GM12878 (cell line): ENCODE results near the gene MYBPC1. TPM values are rescaled to one million over a fixed set of nuclear protein-coding genes. Genes with fewer than 3 reads are reported as not detected.

Experiments used
- ATAC-seq: fragments of 200-7000 bp; cut with Tn5 transposase; 3 replicates; pipeline ENCODE4 v1.9.1; 2020; ENCODE audit warnings: mild to moderate bottlenecking, moderate library complexity
- BruUV-seq: library from RNA; stranded (reverse); fragments of 400-500 nt; replicated peaks from 2 replicates; lab custom pipeline; 2021; lab: Mats Ljungman, UMichigan
- CTCF ChIA-PET: fragments of 300-600 bp; sonication (Branson Sonifier 250); formaldehyde crosslinking; extraction: SDS; loops from one replicate; lab custom pipeline; 2021; ENCODE audit warnings: inconsistent platforms; lab: Yijun Ruan, JAX
- POLR2A ChIA-PET: fragments of 350-600 bp; formaldehyde crosslinking; extraction: SDS; loops from one replicate; lab custom pipeline; 2021; ENCODE audit warnings: inconsistent platforms; lab: Charles Lee
- RAD21 ChIA-PET: fragments of 300-600 bp; sonication (Branson Sonifier 250); formaldehyde crosslinking; loops from one replicate; lab custom pipeline; 2023; ENCODE audit warnings: antibody characterized with exemption; ENCODE audit not compliant: unreplicated experiment; lab: Charles Lee
- SMC1A ChIA-PET: fragments of 300-600 bp; sonication (Branson Sonifier 250); formaldehyde crosslinking; loops from one replicate; lab custom pipeline; 2023; ENCODE audit not compliant: unreplicated experiment, uncharacterized antibody; lab: Charles Lee
- DNase-seq: peaks from one replicate; pipeline ENCODE4 v3.0.0-alpha.2; 2011; ENCODE audit warnings: low read depth, low spot score
- FAIRE-seq: peaks from 3 replicates; lab custom pipeline; 2011; peaks lifted over from hg19 to GRCh38; lab: Jason Lieb, UNC
- H2AFZ ChIP-seq: 2 replicates; pipeline ENCODE4 v1.6.0; 2011; ENCODE audit warnings: low read depth, low read length, control low read depth; ENCODE audit not compliant: control insufficient read depth
- H3K27ac ChIP-seq: 2 replicates; pipeline ENCODE4 v1.5.1; 2011; ENCODE audit warnings: control low read depth; ENCODE audit not compliant: control insufficient read depth, insufficient read depth
- H3K27me3 ChIP-seq, 2 experiments: replicated peaks in 1 of 2; 2 replicates each; pipeline versions ENCODE4 v1.6.0 to v1.6.1; 2011; ENCODE audit warnings: low read length in 1 of 2; ENCODE audit not compliant: control insufficient read depth in 2 of 2, insufficient read depth in 2 of 2
- H3K36me3 ChIP-seq, 2 experiments: 2 replicates each; pipeline ENCODE4 v1.5.1; 2011; ENCODE audit warnings: low read length in 1 of 2; ENCODE audit not compliant: control insufficient read depth in 2 of 2, insufficient read depth in 2 of 2
- H3K4me1 ChIP-seq: 2 replicates; pipeline ENCODE4 v1.6.1; 2011; ENCODE audit warnings: mild to moderate bottlenecking, low read length, moderate library complexity, mixed read lengths; ENCODE audit not compliant: control insufficient read depth, insufficient read depth
- H3K4me2 ChIP-seq: 2 replicates; pipeline ENCODE4 v1.6.0; 2011; ENCODE audit warnings: control low read depth; ENCODE audit not compliant: control insufficient read depth, insufficient read depth
- H3K4me3 ChIP-seq: fragments of 200-600 bp; sonication (generic); 2 replicates; pipeline ENCODE4 v1.5.1; 2016
- H3K79me2 ChIP-seq: 2 replicates; pipeline ENCODE4 v1.6.0; 2011; ENCODE audit warnings: low read length; ENCODE audit not compliant: control insufficient read depth, insufficient read depth
- H3K9ac ChIP-seq: 2 replicates; pipeline ENCODE4 v1.8.0; 2011; ENCODE audit warnings: low read length, control low read depth, mixed read lengths; ENCODE audit not compliant: control insufficient read depth, insufficient read depth
- H3K9me3 ChIP-seq: replicated peaks from 3 replicates; pipeline ENCODE4 v1.5.1; 2011; ENCODE audit warnings: mild to moderate bottlenecking, low read length; ENCODE audit not compliant: control insufficient read depth, insufficient read depth
- H4K20me1 ChIP-seq: 2 replicates; pipeline ENCODE4 v1.6.0; 2011; ENCODE audit not compliant: control insufficient read depth, insufficient read depth
- BMI1 ChIP-seq: fragments of 450-650 bp; IDR thresholded peaks from 2 replicates; pipeline ENCODE4 v1.6.1; 2016; ENCODE audit warnings: mild to moderate bottlenecking, moderate library complexity, borderline replicate concordance
- CHD2 ChIP-seq: IDR thresholded peaks from 2 replicates; pipeline ENCODE4 v1.6.1; 2011; ENCODE audit warnings: low read depth, low read length, improper control_type of control experiment, borderline replicate concordance
- NR2C1 ChIP-seq: fragments of 450-650 bp; IDR thresholded peaks from 2 replicates; pipeline ENCODE4 v1.6.1; 2017; ENCODE audit warnings: antibody characterized with exemption, mild to moderate bottlenecking, moderate library complexity
- SMAD5 ChIP-seq: IDR thresholded peaks from 2 replicates; pipeline ENCODE4 v1.6.1; 2016; ENCODE audit warnings: antibody characterized with exemption, low read depth
- WGBS: methylation state at CpG from one replicate; pipeline ENCODE4 v1.1.6; 2016; ENCODE audit warnings: low lambda C conversion rate; ENCODE audit not compliant: insufficient replicate concordance, insufficient coverage; ENCODE audit errors: missing lambda C conversion rate; 5-methylcytosine and 5-hydroxymethylcytosine counted together
- in situ Hi-C: fragments of 300-500 bp; cut with MboI; formaldehyde crosslinking; loops from 9 replicates; pipeline ENCODE4 v1.14.3; 2018; ENCODE audit warnings: mixed read lengths
- intact Hi-C: fragments of 100-400 bp; cut with micrococcal nuclease; formaldehyde crosslinking; loops from one replicate; pipeline ENCODE4 v1.14.2; 2022; ENCODE audit not compliant: unreplicated experiment
- polyA plus RNA-seq, 11 experiments: library from polyadenylated mRNA; depleted of rRNA in 4 of 11; unstranded in 6 of 11; stranded (reverse) in 5 of 11; fragments of >200 nt; fragmentation: Nextera tagmentation in 4 of 11; fragmentation: Illumina TruSeq in 1 of 11; extraction: Ambion mirVana in 4 of 11; extraction: Trizol in 1 of 11; gene quantifications; 1 replicate in 1 of 11; 2 replicates in 10 of 11; pipeline versions ENCODE4 v1.2.1 to v1.2.3, GENCODE V29; 2011 to 2016; ENCODE audit warnings: inconsistent platforms in 2 of 11, missing spikeins in 2 of 11, low read depth in 1 of 11
- total RNA-seq, 4 experiments: library from RNA; depleted of rRNA in 3 of 4; stranded (reverse); fragments of >200 nt in 3 of 4; fragmentation: Illumina TruSeq in 1 of 4; extraction: Trizol in 1 of 4; gene quantifications; 2 replicates each; pipeline versions ENCODE4 v1.2.1 to v1.2.3, GENCODE V29; 2013 to 2021
- TF ChIP-seq, protein P1 (sequence below): fragments of 450-650 bp; IDR thresholded peaks from 2 replicates; pipeline ENCODE4 v1.6.1; 2018; ENCODE audit warnings: borderline replicate concordance, mild to moderate bottlenecking; ENCODE audit not compliant: partially characterized antibody

Gene MYBPC1
- total and polyA plus RNA-seq, 10 of the 15 experiments (the other 5 are each of a cell fraction or from before 2014, with no cell fraction given) = not detected

DNA sequence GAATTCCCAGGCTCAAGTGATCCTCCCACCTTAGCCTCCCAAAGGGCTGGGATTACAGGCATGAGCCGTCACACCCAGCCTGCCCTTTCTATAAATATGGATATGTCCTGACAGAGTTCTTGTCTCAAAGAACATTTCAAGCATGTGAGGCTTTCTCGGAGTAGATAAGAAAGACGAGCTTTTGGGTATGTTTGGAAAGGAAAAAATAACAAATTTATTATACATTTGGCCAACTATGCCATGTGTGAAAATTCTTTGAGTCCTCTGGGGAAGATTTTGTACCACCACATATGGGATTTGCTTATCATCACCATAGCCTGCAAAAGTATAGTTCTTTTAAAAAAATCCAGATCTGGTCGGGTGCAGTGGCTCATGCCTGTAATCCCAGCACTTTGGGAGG lies 23.7 kb upstream of the MYBPC1 start:
- CTCF ChIA-PET = interaction anchor here (0.9 to 1.2 kb wide), 3 partner anchors 25 to 268 kb away, joined by 3 to 5 read pairs (median 4); no protein-coding TSS in a partner anchor
- no peak for TF ChIP-seq CHD2
- no peak for TF ChIP-seq NR2C1
- TF ChIP-seq, protein P1, sequence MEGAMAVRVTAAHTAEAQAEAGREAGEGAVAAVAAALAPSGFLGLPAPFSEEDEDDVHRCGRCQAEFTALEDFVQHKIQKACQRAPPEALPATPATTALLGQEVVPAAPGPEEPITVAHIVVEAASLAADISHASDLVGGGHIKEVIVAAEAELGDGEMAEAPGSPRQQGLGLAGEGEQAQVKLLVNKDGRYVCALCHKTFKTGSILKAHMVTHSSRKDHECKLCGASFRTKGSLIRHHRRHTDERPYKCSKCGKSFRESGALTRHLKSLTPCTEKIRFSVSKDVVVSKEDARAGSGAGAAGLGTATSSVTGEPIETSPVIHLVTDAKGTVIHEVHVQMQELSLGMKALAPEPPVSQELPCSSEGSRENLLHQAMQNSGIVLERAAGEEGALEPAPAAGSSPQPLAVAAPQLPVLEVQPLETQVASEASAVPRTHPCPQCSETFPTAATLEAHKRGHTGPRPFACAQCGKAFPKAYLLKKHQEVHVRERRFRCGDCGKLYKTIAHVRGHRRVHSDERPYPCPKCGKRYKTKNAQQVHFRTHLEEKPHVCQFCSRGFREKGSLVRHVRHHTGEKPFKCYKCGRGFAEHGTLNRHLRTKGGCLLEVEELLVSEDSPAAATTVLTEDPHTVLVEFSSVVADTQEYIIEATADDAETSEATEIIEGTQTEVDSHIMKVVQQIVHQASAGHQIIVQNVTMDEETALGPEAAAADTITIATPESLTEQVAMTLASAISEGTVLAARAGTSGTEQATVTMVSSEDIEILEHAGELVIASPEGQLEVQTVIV = no peak
- TF ChIP-seq BMI1 = no peak
- TF ChIP-seq SMAD5 = no peak
- SMC1A ChIA-PET = no interaction called here
- H3K4me2 ChIP-seq = no peak overlapping the region
- peaks cover 0 to 4% of the 10 kb centered on the region in 2 experiments; a peak in 1 of 4 replicates for H3K27me3 ChIP-seq
- H3K9me3 ChIP-seq = no peaks in the 10 kb centered on the region
- H2AFZ ChIP-seq = no peak overlapping the region
- DNase-seq (no peak), FAIRE-seq (no peak), ATAC-seq (no peak)
- H3K79me2 ChIP-seq = no peaks in the 10 kb centered on the region
- no peak overlapping the region for H3K9ac ChIP-seq
- no peak overlapping the region for H3K27ac ChIP-seq
- H3K4me1 ChIP-seq = no peaks in the 10 kb centered on the region
- H3K36me3 ChIP-seq = no peaks in the 10 kb centered on the region
- no peaks in the 10 kb centered on the region for H4K20me1 ChIP-seq
- in situ Hi-C loops (no loop called here), intact Hi-C loops (loop anchor here (10.0 kb wide), 1 partner anchor 124 kb away; the partner anchor contains the start of gene CHPT1)
- RAD21 ChIA-PET = interaction anchor here (1.3 kb wide), 1 partner anchor 189 kb away, joined by 6 read pairs; no protein-coding TSS in a partner anchor
- POLR2A ChIA-PET = no interaction called here
- 11% methylated on average over 4 of the region's 4 CpGs for WGBS
- H3K4me3 ChIP-seq = no peak overlapping the region
- no TSS peak for BruUV-seq
